MG63 (cell line): Measurements from ENCODE around the gene NGEF. TPM values are rescaled to one million over a fixed set of nuclear protein-coding genes. Genes with fewer than 3 reads are reported as not detected.
"Not testable (repeated sequence)": the region's sequence is repeated elsewhere in the genome, so short reads cannot be mapped to it uniquely, and the experiment has no call there.

ENCODE experiments used
- DNase-seq: peaks from one replicate; pipeline ENCODE4 v3.0.0-alpha.2; 2020
- H3K27me3 ChIP-seq: fragments of 250-450 bp; sonication (Bioruptor Pico); 2 replicates; pipeline ENCODE4 v1.5.1; 2020; ENCODE audit warnings: mild to moderate bottlenecking, moderate library complexity
- H3K36me3 ChIP-seq: fragments of 250-450 bp; sonication (Bioruptor Pico); 2 replicates; pipeline ENCODE4 v1.5.1; 2020; ENCODE audit warnings: mild to moderate bottlenecking, moderate library complexity
- H3K4me3 ChIP-seq: fragments of 250-450 bp; sonication (Bioruptor Pico); 2 replicates; pipeline ENCODE4 v1.5.1; 2020; ENCODE audit warnings: mild to moderate bottlenecking, moderate library complexity
- H3K9me3 ChIP-seq: fragments of 250-450 bp; sonication (Bioruptor Pico); 2 replicates; pipeline ENCODE4 v1.5.1; 2020; ENCODE audit warnings: mild to moderate bottlenecking, moderate library complexity
- total RNA-seq: library from RNA; depleted of rRNA; stranded (reverse); fragments of >200 nt; shearing (Covaris generic); gene quantifications from 2 replicates; pipeline ENCODE4 v1.2.3, GENCODE V29; 2014; ENCODE audit warnings: low replicate concordance

The NGEF gene
- total RNA-seq, 1 experiment from 2014 or later, result 26.1 TPM

DNA sequence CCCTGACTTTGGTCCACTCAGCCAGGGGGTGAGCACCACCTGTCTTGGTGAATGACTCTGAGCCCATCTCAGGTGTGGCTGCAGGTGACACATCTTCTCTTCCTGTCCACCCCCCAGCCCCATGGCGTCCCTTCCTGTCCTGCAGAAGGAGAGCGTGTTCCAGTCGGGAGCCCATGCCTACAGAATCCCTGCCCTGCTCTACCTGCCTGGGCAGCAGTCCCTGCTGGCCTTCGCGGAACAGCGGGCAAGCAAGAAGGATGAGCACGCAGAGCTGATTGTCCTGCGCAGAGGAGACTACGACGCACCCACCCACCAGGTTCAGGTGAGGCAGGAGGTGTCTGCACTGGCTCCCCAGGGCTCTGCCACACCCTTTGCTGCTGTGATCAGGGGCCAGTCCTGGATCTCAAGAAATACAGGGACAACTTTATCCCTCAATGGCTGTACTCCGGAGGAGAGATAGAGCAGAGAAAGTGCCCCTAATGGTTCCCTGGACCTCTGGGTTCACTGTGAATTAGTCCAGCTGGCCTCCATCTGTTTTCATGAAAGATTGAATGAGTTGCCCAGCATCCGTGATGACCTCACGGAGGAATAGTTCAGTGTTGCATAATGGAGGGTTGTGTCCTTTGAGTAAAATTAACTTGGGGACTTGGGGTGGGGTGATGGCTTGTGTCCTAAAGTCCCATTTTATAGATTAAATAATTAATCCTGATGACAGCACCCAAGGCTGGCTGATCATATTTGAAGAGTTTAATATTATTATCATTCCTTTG is 19.7 kb upstream of the NGEF start, which contains the start of gene NEU2:
Gene NEU2 (plus strand): TSS at position 122 of the 770 bp plus-strand sequence. CDS start 0 bp downstream, at position 122.
- H3K4me3 ChIP-seq, result no peak within 1 kb of the TSS
- no peaks in the 10 kb centered on the region for H3K27me3 ChIP-seq
- H3K9me3 ChIP-seq, result no peaks in the 10 kb centered on the region; the same call in 1 of the 2 replicates
- no peaks in the 10 kb centered on the region for H3K36me3 ChIP-seq
- no peak for DNase-seq

DNA sequence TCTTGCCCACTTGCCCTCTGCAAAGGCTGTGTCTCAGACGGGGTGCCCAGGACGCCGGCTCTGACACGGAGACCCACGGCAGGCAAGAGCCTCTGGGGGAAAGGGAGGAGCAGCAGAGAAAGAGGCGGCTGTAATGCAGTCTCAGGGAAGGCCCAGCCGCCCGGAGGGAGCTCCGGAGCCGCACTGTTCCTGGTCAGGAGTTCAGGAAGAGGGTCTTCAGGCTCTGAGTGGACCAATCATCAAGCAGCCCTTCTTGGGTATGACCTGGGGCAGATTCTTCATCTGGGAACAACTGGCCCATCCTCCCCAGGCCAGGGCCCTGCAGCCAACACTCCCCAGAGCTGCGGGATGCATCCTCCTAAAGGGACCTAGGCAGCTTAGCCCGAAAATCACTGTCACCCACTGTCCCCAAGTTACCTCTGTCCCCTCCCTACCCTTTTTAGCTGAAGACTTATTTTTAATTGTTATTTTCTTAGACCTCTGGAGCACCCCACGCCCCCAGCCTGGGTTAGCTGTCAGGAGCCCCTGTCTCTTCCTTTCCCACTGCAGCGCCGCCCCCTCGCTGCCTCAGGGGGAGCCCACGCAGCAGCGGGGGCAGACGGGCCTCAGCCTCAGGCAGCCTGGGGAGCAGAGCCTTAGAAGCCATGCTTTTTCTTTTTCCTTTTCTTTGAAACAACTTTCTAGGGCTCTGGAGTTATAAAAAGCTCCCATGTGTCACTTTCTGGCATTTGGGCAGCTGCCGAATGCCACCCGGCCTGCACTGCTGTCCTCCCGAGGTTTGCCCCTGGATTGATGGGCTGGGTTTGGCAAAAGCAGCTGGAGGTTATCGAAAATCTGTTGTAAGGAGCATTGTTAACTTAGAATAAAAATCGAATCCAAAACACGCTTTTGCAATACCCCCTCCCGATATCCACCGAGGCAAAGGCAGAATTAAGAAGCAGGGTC is 18.8 kb upstream of the NGEF start:
- H3K9me3 ChIP-seq, result peaks cover 2% of the 10 kb centered on the region; the same call in 1 of the 2 replicates
- no peak for DNase-seq
- no peaks in the 10 kb centered on the region for H3K27me3 ChIP-seq
- H3K36me3 ChIP-seq, result no peaks in the 10 kb centered on the region
- no peak overlapping the region for H3K4me3 ChIP-seq

DNA sequence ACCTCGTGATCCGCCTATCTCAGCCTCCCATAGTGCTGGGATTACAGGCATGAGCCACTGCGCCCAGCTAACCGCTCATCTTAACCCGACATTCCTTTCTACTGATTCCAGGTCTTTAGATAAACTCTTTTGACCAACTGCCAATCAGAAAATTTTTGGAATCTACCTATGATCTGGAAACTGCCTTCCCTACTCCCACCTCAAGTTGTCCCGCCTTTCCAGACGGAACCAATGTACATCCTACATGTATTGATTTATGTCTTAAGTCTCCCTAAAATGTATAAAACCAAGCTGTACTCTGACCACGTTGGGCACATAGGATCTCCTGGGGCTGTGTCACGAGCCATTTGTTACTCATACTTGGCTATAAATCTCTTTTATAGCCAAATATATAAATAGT is 16.3 kb upstream of the NGEF start:
- 0 out of 2 replicates have a peak, but pooled peaks cover 2% of the 10 kb centered on the region for H3K9me3 ChIP-seq
- no peaks in the 10 kb centered on the region for H3K27me3 ChIP-seq
- no peaks in the 10 kb centered on the region for H3K36me3 ChIP-seq
- H3K4me3 ChIP-seq, result no peak overlapping the region
- peak; percentile 54 for DNase-seq

DNA sequence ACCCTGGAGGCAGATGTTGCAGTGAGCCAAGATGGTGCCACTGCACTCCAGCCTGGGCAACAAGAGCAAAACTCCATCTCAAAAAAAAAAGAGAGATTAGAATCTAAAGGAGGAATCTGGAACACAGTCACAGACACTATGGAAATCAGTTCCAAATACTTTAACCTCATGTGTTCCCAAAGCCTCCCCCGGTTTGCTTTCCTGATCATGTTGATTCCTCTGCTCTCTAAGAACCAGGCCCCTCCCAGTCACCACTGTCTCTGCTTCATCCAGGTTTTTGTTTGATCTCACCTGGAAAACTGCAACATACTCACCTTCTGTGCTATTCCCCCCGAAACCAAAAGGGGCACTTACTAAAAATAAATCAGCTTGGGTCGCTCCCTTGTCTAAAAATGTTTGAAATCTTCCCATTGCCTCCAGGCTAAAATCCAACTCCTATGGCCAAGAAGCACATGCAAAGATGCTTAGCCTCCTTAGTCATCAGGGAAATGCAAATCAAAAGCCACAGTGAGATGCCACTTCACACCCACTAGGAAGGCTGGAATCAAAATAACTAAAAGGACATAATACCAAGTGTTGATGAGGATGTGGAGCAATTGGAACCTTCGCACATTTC is 13.2 kb upstream of the NGEF start:
- Histone ChIP-seq H3K9me3 (0 out of 2 replicates have a peak, but pooled peaks cover 2% of the 10 kb centered on the region), H3K36me3 (no peaks in the 10 kb centered on the region), H3K27me3 (no peaks in the 10 kb centered on the region), H3K4me3 (no peak overlapping the region)
- peak; percentile 41 for DNase-seq

DNA sequence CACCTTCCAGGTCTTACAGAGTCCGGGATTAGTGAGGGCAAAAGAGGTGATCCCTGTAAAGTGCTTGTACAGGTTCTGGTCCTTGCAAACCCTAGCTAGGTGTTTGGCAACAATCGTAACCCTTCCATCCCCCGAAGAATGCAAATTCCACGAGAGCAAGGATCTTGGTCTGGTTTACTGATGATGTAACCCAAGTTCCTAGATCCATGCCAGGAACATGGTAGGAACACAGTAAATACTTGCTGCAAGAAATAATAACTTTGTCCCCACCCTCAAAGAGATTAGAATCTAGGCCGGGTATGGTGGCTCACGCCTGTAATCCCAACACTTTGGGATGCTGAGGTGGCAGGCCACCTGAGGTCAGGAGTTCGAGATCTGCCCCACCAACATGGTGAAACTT is 12.7 kb upstream of the NGEF start:
- no peaks in the 10 kb centered on the region for H3K36me3 ChIP-seq
- H3K27me3 ChIP-seq, result no peaks in the 10 kb centered on the region
- DNase-seq, result no peak
- H3K9me3 ChIP-seq, result 0 out of 2 replicates have a peak, but pooled peaks cover 2% of the 10 kb centered on the region
- no peak overlapping the region for H3K4me3 ChIP-seq

DNA sequence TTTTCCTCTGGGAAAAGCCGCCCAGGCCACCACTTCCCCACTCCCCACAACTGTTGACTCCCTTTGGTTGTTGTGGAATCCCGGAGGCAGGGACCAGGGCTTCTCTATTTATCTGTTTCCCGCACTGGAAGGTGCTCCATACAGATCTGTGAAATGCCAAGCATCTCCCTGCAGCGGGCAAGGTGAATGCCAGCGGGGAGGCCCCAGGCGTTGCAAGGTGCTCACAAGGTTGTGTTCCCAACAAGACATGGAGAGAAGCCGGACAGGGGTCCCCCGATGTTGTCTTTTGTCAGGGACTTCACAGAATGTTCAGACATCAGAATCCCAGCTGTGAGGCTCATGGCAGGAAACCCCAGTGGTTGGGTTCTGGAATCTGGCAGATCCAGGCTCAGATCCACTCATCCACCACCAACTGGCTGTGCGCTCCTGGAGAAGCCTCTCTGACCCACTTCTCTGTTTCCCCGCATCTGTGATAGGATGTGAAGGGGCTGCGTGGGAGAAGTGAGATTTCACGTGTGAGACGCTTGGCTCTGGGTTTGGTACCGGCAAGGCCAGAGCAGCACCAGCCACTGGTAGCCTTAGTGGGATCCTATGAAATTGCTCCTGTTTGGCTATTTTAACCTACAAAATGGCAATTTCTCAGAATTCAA is 10.8 kb upstream of the NGEF start:
- Histone ChIP-seq H3K4me3 (no peak overlapping the region), H3K27me3 (no peaks in the 10 kb centered on the region), H3K36me3 (no peaks in the 10 kb centered on the region), H3K9me3 (peaks cover 4% of the 10 kb centered on the region; the same call in 1 of the 2 replicates)
- DNase-seq, result no peak

DNA sequence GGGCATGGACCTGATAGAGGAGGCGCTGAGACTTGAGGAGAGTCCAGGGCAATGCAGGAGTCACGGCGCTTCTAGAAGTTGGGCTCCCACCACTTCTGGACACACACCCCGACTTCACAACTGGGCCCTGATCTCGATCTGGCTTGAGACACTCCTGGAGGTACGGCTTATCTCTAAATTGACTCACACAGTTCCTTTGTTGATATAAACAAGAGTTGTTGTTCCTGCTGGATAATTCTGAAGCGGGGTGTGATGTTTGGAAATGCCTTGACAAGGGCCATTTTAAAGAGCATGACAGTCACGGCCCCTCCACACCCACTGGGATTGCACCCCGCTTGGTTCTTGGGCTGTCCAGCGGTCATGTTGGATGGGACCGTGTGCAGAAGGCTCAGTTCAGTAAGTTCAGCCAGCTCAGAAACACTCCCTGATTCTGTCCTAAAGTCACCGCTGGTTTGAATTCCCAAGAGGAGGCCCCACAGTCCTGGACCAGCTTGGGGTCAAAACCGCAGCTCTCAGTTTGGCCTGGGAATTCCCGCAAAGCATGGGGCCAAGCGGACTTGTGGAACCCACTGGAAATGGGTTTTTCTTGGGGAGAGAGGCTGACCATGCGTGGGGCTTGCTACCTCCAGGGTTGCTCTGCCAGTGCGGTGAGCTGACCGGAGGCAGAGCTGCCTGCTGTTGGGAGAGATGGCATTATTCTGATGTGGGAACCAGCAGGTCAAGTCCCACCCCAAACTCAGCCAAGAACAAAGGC is 10.1 kb upstream of the NGEF start:
- no peak for DNase-seq
- H3K36me3 ChIP-seq, result no peaks in the 10 kb centered on the region
- H3K4me3 ChIP-seq, result no peak overlapping the region
- peaks cover 4% of the 10 kb centered on the region; the same call in 1 of the 2 replicates for H3K9me3 ChIP-seq
- H3K27me3 ChIP-seq, result no peaks in the 10 kb centered on the region

DNA sequence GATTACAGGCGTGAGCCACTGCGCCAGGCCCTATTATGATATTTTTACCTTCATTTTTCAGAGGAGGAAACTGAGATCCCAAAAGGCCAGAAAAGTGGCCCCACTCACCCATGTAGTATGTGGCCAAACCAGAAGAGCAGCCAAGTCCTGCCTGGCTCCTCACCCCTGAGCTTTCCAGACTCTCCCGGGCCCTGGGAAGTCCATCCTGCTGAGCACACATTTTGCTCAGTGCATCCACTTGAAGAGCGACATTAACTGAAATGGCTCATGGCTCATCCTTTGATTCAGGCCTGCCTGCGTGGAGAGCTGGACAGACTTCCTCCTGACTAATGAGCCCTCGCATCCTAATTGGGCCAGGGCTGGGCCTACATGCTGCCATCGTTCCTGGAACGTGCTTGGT is 9.5 kb upstream of the NGEF start:
- DNase-seq, result no peak
- Histone ChIP-seq H3K27me3 (no peaks in the 10 kb centered on the region), H3K9me3 (peaks cover 6% of the 10 kb centered on the region; the same call in 1 of the 2 replicates), H3K4me3 (no peak overlapping the region), H3K36me3 (no peaks in the 10 kb centered on the region)

DNA sequence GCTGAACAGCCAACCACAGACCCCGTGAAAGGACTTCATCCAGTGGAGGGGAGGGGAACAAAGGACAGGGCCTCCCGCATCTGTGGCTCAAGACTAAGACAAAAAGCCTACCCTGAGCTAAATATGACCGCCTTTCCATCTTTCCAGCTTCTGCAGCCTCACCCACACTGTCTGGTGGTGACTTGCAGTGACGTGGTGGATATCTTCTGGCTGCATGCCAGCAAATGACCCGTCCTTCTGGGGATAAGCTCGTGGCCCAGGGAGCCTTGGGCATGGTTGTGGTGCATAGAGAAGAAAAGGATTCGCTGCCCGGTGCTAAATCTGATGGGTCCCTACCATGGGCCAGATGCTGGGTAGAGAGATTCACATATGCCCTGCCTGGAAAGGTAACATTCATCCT is 8.7 kb upstream of the NGEF start:
- Histone ChIP-seq H3K27me3 (no peaks in the 10 kb centered on the region), H3K4me3 (no peak overlapping the region), H3K9me3 (peaks cover 4% of the 10 kb centered on the region; the same call in 1 of the 2 replicates), H3K36me3 (no peaks in the 10 kb centered on the region)
- DNase-seq, result peak; percentile 42

DNA sequence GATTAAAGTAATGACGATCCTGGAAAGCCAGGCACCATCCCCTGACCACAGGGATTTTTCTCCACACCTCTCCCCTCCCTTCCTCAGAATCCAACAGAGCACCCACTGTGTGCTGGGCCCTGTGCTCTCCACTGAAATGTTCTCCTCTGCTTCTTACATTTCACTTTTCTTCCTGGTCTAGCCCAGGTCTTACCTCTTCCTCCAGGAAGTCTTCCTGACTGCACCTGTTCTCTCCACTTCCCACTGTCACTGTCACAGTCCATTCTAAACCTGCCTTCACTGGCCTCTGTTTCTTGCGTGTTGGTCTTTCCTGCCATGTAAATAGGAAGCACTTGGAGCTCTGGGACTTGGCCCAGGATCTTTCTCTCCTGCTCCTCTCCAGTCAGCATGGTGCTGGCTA is 7.4 kb upstream of the NGEF start:
- no peak overlapping the region for H3K4me3 ChIP-seq
- no peaks in the 10 kb centered on the region for H3K36me3 ChIP-seq
- peaks cover 4% of the 10 kb centered on the region; the same call in 1 of the 2 replicates for H3K9me3 ChIP-seq
- DNase-seq, result no peak
- H3K27me3 ChIP-seq, result no peaks in the 10 kb centered on the region

DNA sequence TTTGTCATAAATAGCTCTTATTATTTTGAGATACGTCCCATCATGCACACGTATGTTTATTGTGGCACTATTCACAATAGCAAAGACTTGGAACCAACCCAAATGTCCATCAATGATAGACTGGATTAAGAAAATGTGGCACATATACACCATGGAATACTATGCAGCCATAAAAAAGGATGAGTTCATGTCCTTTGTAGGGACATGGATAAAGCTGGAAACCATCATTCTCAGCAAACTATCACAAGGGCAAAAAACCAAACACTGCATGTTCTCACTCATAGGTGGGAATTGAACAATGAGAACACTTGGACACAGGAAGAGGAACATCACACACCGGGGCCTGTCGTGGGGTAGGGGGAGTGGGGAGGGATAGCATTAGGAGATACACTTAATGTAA is 6.6 kb upstream of the NGEF start:
- not testable (repeated sequence) for DNase-seq, H3K36me3 ChIP-seq, H3K4me3 ChIP-seq, H3K27me3 ChIP-seq, H3K9me3 ChIP-seq

DNA sequence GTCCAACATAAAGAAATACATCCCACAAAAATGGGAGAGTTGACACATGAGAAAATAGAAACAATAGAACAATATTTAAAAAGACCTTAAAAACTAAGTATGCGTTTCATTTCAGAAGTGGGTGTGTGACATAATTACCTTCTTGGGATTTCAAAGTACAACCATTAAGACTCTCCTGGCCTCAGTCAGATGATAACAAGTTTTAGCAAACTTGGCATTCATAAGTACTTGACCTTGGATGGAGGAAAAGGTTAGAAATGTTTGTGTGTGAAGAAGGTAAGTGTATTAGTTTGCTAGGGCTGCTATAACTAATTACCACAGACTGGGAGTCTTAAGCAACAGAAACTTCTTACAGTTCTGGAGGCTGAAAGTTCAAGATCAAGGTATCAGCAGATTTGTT is 4.9 kb upstream of the NGEF start:
- DNase-seq, result no peak
- H3K27me3 ChIP-seq, result no peaks in the 10 kb centered on the region
- H3K36me3 ChIP-seq, result no peaks in the 10 kb centered on the region
- peaks cover 4% of the 10 kb centered on the region; the same call in 1 of the 2 replicates for H3K9me3 ChIP-seq
- no peak overlapping the region for H3K4me3 ChIP-seq

DNA sequence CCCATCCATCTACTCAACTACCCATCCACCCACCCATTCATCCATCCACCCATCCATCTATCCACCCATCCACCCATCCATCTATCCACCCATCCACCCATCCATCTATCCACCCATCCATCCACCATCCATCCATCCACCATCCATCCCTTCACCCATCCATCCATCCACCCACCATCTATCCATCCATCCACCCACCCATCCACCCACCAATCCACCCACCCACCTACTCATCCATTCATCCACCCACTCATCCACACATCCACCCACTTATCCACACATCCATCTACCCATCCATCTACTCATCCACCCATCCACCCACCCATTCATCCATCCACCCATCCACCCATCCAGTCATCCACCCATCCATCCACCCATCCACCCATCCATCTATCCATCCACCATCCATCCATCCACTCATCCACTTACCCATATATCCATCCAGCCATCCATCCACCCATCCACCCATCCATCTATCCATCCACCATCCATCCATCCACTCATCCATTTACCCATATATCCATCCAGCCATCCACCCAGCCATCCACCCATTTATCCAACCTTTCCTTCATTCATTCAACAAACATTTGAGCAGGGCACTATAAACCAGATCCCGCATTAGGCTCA is 2.1 kb upstream of the NGEF start:
- H3K4me3 ChIP-seq, result no peak overlapping the region
- no peak for DNase-seq

DNA sequence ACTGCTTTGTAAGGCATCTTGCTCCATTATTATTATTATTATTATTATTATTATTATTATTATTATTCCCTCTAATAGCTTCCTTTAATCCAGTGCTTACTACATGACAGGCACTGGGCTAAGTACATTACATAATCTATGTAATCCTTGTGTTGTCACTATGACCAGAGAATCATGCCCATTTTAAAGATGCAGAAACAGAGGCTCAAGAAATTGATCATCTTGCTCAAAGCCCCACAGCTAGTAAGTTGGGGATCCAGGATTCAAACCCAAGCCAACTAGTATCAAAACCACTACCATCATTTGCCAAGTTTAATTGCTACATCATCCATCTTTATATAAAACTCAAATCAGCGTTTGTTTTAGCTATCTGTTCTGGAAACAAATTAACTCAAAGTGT is 594 bp upstream of the NGEF start:
- no peak for DNase-seq

More for the DNA sequence above, 2.1 kb upstream of the NGEF start:
- H3K27me3 ChIP-seq, result no peaks in the 10 kb centered on the region
- peaks cover 4% of the 10 kb centered on the region; the same call in 1 of the 2 replicates for H3K9me3 ChIP-seq
- H3K36me3 ChIP-seq, result no peaks in the 10 kb centered on the region

DNA sequence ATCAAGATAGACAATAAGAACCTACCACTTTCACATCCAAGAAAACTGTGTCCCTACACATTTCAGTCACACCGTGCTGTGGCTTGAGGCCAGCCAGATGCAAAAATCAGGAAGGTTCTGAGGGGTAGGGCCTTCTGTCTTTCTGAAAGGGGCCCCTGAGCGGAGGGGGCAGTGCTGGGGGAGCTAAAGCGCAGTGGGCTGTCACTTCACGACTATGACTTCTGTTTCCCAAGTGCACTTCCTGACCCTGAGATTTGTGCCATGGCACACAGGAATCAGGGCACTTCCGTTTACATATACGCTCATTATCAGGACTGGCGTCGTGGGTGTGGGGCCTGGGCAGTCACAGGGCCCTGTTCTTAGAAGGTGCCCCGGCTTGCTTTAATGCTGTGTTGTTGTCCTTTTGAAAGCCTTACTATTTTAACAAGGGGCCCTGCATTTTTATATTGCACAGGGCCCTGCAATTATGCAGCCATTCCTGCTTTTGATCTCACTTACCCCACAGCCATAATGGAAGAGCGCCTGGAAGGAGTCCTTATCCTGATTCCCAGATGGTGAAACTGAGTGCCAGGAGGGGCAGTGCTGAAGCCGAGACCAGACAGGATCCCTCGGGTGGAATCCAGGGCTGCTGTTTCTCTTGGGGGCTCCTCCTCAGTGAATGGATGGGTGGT is 620 bp downstream of the NGEF start:
- Histone ChIP-seq H3K36me3 (no peaks in the 10 kb centered on the region), H3K9me3 (no peaks in the 10 kb centered on the region), H3K27me3 (no peaks in the 10 kb centered on the region), H3K4me3 (no peak overlapping the region)
- DNase-seq, result no peak

More for the DNA sequence above, 594 bp upstream of the NGEF start:
- Histone ChIP-seq H3K4me3 (no peak overlapping the region), H3K9me3 (0 out of 2 replicates have a peak, but pooled peaks cover 2% of the 10 kb centered on the region), H3K27me3 (no peaks in the 10 kb centered on the region), H3K36me3 (no peaks in the 10 kb centered on the region)
